HG03064 (cell line): ENCODE measurements around the gene SNAPIN.
"Not testable (repeated sequence)": the region's sequence is repeated elsewhere in the genome, so short reads cannot be mapped to it uniquely, and the experiment has no call there.

Experiments
- ATAC-seq: cut with Tn5 transposase; IDR thresholded peaks from one replicate; pipeline ENCODE4 v1.9.1; 2021; ENCODE audit warnings: low read depth; ENCODE audit not compliant: unreplicated experiment

Gene SNAPIN

DNA sequence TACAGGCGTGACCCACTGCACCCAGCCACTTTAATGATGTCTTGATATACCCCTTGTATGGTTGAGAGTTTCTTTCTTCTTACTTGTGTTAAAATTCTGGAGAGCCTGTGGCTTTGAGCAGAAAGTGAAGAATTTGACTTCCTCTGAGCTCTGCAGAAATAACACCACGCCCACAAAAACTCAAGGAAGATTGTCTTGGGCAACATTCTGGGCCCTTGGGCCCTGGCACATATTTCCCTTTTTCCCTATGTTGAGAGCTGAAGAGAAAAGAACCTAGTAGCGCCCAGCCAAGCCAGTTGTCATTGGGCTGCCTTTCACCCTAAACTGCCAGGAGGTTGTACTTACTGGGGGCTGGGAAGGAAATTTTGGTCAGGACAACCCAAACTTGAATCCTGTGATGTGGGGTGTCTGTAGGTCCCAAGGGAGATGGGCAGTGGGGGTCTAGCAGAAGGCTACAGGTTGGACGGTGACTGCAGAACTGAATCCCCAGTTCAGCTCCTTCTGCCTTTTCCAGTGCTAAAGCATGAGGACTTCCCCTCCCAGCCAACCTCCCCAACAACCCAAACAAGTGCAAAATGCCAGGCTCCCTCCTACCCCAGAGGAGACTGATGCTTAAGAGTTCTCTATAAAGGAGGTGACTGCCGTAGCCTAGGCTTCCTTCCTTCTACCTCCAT lies 11.7 kb upstream of the SNAPIN start:
- no peak for ATAC-seq

DNA sequence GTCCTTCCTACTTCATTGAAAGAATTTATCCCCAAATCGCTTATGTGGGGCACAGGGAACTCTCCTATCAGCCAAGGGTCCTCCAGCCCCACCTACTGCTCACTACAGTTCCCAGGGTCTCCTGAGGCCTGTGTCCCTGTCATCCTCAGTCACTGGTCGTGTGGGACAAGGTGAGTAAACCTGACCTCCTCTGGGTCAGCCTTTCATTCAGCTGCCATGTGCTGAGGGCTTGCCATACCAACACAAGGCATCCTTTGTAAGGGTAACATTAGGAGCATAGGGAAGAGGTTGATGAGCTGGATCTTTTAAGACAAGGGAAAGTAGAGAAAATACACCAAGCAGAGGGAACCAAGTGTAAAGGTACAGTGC lies 11.2 kb upstream of the SNAPIN start:
- ATAC-seq = no peak

DNA sequence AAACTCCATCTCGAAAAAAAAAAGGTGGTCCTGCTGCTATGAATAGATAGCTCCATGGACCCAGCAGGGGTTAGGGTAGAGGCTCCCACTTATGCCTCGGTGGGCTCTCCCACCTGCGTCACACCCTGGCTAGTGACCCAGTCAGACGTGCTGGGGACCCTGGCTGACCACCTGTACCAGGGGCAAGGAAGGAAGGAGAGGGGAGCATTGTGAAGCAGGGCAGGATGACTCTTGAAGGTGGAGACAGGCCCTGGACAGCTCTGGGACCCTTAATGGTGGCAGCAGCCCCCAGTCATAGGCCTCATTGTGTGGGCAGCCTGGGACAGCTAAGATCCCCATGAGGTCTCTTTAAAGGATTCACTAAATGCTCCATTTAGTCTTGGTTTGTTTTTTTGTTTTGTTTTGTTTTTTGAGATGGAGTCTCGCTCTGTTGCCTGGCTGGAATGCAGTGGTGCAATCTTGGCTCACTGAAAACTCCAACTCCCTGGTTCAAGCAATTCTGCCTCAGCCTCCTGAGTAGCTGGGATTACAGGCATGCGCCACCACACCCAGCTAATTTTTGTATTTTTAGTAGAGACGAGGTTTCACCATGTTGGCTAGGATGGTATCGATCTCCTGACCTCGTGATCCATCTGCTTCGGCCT lies 10.4 kb upstream of the SNAPIN start:
- ATAC-seq = no peak

DNA sequence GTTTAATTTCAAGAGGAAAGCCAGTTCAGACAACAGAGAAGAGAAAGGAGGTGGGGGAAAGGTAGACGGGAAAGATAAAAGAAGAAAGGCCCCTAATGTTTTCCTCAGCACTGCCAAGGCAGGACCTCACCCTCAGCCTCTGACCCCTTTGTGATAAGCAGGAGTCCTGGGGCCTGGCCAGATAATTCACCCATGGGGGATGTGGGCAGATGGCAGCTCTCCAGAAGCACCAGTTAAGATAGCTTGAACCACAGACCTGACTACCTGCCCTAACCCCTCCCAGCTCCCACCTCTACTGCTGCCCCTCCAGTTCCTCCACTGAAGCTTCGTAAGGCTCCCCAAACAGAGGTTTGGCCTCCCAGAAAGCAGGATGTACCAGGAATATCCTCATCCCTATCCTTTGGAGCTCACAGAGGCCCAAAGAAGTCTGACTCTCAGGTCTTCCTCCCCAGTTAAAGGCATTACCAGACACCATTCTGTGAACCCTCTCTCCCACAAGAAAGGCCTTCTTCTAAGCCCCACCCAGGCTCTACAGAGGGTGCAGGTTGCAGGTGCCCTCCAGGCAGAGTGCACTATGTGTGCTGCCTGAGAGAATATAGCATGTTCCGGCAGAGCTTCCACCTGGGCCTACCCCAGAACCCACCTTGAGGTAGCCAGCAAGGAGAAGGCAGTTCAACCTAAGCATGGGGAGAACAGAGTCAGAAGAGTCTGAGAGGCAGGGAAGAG lies 9.2 kb upstream of the SNAPIN start:
- ATAC-seq = no peak

DNA sequence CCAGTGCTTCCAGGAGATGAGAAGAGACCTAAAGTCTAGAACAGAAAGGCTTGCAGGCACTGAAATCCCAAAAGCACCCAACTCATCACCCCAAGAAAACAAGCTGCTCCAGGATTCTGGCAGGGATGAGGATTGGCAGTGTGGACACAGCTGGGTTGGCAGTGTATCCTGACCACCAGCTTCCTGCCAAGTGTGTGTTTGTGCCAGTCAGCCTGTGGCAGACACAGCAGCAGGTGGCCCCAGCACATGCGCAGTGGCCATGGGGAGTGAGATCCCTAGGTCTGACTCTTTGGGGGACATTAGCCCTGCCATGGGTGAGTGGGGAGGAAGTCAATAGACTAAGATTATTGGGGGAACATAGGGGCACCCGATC lies 8.7 kb upstream of the SNAPIN start:
- ATAC-seq = no peak

DNA sequence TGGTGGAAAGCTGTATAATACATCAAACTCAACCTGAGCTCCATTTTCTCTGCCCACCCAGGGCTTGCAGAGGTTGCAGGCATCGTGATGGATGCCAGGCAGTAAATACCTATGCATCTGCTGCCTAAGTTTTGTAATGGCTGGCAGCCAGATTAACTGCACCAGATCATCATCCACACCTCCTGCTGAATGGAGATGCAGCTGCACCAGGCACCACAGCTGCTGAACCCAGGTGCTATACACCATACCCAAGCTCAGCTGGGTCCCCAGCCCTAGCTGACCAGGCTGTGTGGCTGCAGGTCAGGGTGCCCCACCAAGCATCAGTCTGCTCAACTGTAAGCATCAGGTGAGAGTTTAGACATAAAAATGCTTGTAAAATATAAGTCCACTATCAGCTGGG lies 6.7 kb upstream of the SNAPIN start:
- ATAC-seq = no peak

DNA sequence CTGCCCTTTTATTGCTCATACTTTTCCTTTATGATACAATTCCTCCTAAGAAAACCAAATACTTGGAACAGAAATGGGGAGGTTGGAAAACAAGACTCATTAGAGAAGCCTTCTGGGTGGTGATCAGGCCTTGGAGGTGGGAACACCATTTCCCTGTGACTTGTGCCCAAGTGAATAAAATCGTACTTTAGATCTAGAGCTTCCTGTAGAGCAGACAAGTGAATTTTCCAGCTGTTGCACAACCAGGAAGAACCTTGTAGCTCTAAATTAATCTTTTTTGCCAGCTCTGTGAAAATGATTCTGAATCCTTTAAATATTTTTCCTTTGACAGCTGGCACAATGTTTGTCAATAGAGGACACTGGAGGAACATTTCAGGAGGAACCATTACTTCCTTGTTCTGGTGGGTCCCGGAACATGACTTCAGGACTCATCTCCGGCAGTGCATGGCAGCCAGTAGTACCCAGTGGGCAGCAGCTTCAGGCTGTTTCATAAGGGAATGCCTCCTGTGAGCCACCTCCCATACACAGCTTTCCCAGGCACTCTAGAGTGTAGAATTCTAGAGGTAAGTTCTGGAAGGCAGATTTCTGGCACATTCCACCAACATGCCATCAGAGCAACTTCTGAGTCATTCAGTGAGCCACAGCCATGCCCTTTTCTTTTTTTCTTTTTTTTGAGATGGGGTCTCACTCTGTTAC lies 5.5 kb upstream of the SNAPIN start:
- no peak for ATAC-seq

DNA sequence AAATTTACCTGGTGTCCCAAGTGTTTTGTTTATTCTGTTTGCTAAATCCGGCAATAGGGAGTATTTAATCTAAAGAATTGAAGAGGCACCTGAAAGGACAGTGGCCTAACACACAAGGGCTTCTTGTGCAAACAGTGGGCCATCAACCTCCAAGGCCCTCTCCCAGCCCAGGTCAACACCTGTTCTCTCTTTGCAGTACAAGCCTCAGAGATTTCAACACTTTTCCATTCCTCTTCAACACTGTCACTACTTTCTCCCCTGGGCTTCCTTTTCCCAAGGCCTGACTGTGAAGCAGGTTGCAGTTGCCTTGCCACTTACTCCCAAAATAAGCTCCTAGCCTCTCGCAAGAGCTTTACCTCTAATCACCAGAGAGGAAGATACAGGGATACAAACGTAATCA lies 3.2 kb upstream of the SNAPIN start:
- no peak for ATAC-seq

DNA sequence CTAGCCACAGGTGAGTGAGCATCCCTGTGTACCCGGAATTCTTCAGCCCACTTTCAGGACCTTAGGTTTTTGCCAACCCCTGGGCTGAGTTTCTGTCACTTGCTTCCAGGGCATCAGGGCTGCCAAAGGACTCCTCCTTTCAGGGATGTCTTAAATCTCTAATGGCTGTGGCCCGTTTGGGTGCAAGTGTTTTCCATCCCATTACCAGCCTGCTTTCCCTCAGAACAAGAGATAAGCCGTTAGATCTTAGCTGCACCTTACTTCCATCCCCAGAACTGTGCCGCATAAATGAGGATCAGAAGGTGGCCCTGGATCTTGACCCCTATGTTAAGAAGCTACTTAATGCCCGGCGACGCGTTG lies 652 bp downstream of the SNAPIN start:
- ATAC-seq = no peak

DNA sequence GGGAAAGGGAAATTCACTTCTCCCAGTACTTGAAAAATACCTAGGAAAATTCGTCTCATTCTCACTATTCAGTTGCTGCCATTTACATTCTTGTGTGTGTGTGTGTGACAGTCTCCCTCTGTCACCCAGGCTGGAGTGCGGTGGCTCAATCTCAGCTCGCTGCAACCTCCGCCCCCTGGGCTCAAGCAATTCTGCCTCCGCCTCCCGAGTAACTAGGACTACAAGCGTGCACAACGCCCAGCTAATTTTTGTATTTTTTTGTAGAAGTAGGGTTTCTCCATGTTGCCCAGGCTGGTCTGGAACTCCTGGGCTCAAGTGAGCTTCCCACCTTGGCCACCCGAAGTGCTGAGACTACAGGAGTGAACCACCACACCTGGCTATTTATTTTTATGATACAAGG lies 1.2 kb downstream of the SNAPIN start:
- no peak for ATAC-seq

DNA sequence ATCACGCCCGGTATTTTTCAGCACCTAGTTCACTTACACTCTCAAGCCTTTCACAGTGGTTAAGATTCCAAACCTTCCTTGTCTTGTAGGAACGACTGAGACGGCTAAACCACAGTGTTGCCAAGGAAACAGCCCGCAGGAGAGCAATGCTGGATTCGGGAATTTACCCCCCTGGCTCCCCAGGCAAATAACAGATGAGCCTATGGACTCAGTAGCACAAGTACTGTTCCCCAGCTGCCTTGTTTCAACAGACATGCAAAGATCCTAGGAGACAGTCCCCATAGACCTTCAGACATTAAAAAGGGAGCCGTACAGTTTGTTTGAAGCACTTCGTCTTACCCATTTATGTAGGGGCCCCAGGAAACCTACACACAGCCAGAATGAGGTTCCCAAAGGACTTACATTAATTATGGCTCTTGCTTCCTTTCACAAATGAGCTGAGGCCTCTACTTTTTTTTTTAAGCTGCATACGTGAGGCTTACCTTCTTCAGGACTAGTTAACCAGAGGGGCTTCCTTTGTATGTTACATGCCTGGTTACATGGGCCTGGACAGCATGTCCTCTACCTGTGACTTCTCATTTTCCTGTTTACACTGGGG lies 2.7 kb downstream of the SNAPIN start:
- ATAC-seq = no peak

DNA sequence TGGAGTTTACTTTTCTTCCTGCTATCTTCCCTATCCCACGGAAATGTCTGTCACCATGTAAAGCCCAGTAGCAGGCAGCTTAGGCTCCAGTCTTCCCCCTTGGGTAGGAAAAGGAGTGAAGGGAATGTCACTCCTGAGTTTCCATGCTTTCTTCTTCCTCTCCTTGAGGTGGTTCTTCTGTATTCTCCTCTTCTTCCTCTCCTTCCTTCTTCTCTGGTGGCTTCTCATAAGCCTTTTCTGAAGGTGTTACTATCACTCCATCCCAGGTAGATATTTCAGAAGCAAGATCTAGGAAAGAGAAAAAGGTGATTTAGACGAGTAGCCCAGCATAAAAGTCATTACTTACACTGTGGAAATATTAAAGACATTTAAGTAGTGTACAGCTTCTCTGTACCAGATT lies 3.8 kb downstream of the SNAPIN start:
- ATAC-seq = no peak

DNA sequence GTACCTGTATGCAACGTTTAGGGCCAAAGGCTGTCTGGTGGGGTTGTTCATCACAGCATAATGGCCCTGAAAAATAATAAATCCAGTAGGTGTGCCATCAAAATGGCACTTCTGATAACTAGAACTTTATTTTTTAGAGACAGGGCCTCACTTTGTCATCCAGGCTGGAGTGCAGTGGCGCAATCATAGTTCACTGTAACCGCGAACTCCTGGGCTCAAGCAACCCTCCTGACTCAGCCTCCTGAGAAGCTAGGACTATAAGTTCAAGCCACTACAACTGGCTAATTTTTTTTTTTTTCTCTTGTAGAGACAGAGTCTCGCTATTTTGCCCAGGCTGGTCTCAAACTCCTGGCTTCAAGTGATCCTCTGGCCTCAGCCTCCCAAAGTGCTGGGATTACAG lies 4.7 kb downstream of the SNAPIN start:
- no peak for ATAC-seq

DNA sequence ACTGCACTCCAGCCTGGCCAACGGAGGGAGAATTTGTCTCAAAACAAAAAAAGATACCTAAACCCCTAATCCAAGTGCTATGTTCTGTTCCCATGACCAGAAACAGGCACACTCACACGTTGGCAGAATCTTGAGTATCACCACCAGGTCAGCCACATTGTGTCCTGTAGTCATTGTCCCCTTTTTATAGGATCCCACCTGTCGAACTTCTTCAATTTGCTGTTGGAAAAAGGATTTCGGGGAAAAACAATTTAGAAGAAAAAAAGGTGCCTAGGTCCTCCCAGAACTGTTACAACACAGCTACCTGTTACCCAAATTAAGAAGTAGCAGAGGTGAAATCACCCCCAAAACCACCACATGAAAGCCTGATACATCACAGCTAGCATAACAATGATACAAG lies 8.9 kb downstream of the SNAPIN start:
- ATAC-seq = no peak

DNA sequence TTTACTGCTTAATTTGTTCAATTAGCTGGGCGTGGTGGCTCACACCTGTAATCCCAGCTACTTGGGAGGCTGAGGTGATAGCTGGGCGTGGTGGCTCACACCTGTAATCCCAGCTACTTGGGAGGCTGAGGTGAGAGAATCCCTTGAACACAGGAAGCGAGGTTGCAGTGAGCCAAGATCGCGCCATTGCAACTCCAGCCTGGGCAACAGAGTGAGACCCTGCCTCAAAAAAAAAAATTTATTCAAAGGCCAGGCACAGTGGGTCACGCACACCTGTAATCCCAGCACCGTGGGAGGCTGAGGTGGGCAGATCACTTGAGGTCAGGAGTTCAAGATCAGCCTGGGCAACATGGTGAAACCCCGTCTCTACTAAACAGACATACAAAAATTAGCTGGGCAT lies 10.2 kb downstream of the SNAPIN start:
- not testable (repeated sequence) for ATAC-seq

DNA sequence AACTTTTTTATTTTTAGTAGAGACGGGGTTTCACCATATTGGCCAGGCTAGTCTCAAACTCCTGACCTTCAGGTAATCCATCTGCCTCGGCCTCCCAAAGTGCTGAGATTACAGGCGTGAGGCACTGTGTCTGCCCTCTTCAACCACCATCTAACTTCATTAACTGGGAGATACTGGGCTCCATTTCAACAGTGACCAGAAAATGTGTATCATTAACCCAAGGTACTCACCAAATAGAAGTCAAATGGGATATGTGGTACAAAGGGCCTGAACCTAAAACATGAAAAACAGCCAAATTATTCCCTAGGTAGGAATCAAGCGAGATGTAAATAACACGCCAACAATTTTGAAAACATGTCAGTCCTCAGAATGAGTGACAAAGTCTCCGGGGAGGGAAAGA lies 11.1 kb downstream of the SNAPIN start:
- no peak for ATAC-seq

DNA sequence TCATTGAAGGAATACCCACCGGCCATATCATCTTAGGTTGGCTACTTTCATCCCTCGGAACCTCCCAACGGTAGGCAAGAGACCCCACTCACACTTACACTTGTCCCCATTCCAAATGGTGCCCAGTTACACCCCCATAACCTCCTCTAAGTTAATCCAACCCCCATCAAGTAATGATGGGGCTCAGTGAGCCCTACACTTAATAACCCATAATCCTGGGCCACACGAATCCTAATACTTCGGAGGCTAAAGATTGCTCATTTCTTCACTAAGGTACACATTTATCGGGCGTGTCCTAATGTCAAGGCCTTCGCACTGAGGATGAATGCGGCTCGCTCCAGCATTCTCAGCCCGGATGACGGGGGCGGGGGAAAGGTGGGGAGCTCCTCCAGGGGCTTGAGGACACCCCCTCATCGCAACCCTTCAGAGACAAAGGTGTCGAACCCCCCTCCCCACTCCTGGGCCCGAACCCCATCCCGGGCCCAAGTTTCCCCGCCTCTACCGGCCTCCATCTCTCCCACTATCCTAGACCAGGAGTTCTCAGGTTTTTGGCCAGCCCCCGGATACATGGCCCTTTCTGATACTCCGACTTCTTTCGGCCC lies 11.9 kb downstream of the SNAPIN start:
- no peak for ATAC-seq

DNA sequence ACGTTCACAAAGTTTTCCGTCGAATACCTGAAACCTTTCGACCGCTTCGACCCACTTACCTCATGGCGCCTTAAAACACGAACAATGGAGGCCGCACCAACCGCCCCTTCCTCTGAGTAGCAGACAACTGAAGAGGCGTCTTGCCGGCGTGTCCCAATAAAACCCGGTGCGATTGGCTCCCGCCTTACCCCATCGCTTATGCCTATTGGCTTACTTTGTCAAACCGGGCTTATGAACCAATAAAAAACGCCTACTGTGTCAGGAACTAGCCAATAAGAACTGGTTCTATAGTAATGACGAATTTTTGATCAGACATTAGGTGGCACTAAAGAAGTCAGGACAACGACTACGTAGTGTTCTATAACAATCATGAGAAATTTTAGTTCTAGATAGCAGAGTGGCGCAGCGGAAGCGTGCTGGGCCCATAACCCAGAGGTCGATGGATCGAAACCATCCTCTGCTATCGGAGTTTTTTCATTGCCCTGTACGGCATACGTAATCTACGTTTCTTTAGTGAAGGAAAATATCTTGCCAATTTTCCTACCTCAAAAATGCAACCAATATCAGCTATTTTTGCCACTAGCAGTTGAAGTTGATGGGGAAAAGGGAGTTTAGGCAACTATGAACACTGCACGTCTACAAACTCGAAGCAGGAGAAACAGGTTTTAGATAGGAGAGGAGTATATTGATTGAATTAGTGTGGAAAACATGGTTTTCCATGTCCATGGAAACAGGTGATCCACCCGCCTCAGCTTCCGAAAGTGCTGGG lies 12.5 kb downstream of the SNAPIN start, which contains the start of gene ILF2:
ILF2 (minus strand) TSS at position 135 of the 769 bp plus-strand sequence; CDS start at position 64, 71 bp downstream.
- peak; percentile 78 for ATAC-seq

DNA sequence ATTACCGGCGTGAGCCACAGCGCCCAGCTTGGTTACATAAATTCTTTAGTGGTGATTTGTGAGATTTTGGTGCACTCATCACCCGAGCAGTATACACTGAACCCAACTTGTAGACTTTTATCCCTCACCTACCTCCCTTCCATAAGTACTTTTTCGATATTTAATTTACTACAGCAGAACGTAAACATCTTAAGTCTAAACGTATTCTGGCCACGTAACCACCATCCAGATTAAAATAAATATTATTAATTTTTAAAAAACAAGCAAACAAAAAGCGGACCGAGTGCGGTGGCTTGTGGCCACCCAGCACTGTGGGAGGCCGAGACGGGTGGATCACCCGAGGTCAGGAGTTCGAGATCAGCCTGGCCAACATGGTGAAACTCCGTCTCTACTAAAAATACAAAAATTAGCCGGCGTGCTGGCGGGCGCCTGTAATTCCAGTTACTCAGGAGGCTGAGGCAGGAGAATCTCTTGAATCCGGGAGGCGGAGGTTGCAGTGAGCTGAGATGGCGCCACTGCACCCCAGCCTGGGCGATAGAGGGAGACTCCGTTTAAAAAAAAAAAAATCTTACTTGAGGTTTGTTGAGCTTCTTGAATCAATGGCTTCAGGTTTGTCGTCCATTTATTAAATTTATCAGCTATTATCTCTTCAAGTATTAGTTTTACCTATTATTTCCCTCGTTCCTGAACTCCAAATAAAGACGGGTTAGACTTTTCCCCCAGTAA lies 13.3 kb downstream of the SNAPIN start:
- peak; percentile 29 for ATAC-seq
